ENCODE data around the gene GPD2.
"Not testable (repeated sequence)": the region's sequence is repeated elsewhere in the genome, so short reads cannot be mapped to it uniquely, and the experiment has no call there.

GPD2 gene

GRCh38 chr2:156601855-156602551 is 165.8 kb downstream of the GPD2 start:
- Histone ChIP-seq H3K9ac (no peak overlapping the region), H3K27me3 (ENCODE audit: insufficient read depth, low read depth) (no peaks in the 10 kb centered on the region), H4K20me1 (ENCODE audit: insufficient read depth) (no peaks in the 10 kb centered on the region), H3K4me2 (no peak overlapping the region), H2AFZ (ENCODE audit: low read depth) (no peak overlapping the region), H3K4me1 (ENCODE audit: low read depth, poor library complexity, severe bottlenecking) (no peaks in the 10 kb centered on the region), H3K79me2 (ENCODE audit: insufficient read depth, low read depth) (no peaks in the 10 kb centered on the region), H3K27ac (no peak overlapping the region), H3K36me3 (ENCODE audit: insufficient read depth) (no peaks in the 10 kb centered on the region), H3K4me3 (IDR thresholded peaks at IDR 0.05; ENCODE audit: insufficient read depth, low read depth, low read length) (no peak overlapping the region)
- TF ChIP-seq CTCF (conservative IDR thresholded peaks at IDR 0.05; ENCODE audit: low read depth, low read length): no peak

GRCh38 chr2:156602552-156602933 is 166.4 kb downstream of the GPD2 start:
- Histone ChIP-seq H3K4me1 (ENCODE audit: low read depth, poor library complexity, severe bottlenecking) (no peaks in the 10 kb centered on the region), H4K20me1 (ENCODE audit: insufficient read depth) (no peaks in the 10 kb centered on the region), H3K4me2 (no peak overlapping the region), H3K4me3 (IDR thresholded peaks at IDR 0.05; ENCODE audit: insufficient read depth, low read depth, low read length) (no peak overlapping the region), H3K27ac (no peak overlapping the region), H3K36me3 (ENCODE audit: insufficient read depth) (no peaks in the 10 kb centered on the region), H3K9ac (no peak overlapping the region), H3K27me3 (ENCODE audit: insufficient read depth, low read depth) (no peaks in the 10 kb centered on the region), H3K79me2 (ENCODE audit: insufficient read depth, low read depth) (no peaks in the 10 kb centered on the region), H2AFZ (ENCODE audit: low read depth) (no peak overlapping the region)
- TF ChIP-seq CTCF (conservative IDR thresholded peaks at IDR 0.05; ENCODE audit: low read depth, low read length): no peak

GRCh38 chr2:156615836-156616322 is 179.7 kb downstream of the GPD2 start:
- no peak overlapping the region for H3K9ac ChIP-seq
- no peaks in the 10 kb centered on the region for H3K36me3 ChIP-seq (ENCODE audit: insufficient read depth)
- no peak overlapping the region for H3K27ac ChIP-seq
- no peaks in the 10 kb centered on the region for H3K4me1 ChIP-seq (ENCODE audit: low read depth, poor library complexity, severe bottlenecking)
- no peaks in the 10 kb centered on the region for H3K27me3 ChIP-seq (ENCODE audit: insufficient read depth, low read depth)
- TF ChIP-seq CTCF (conservative IDR thresholded peaks at IDR 0.05; ENCODE audit: low read depth, low read length): no peak
- no peaks in the 10 kb centered on the region for H3K79me2 ChIP-seq (ENCODE audit: insufficient read depth, low read depth)
- H3K4me3 ChIP-seq (IDR thresholded peaks at IDR 0.05; ENCODE audit: insufficient read depth, low read depth, low read length): no peak overlapping the region
- no peaks in the 10 kb centered on the region for H4K20me1 ChIP-seq (ENCODE audit: insufficient read depth)
- H3K4me2 ChIP-seq: no peak overlapping the region
- no peak overlapping the region for H2AFZ ChIP-seq (ENCODE audit: low read depth)

GRCh38 chr2:156618071-156618470 is 181.9 kb downstream of the GPD2 start:
- H3K4me2 ChIP-seq; H3K36me3 ChIP-seq (ENCODE audit: insufficient read depth); H2AFZ ChIP-seq (ENCODE audit: low read depth); H3K27me3 ChIP-seq (ENCODE audit: insufficient read depth, low read depth); H3K9ac ChIP-seq; H3K27ac ChIP-seq; H3K79me2 ChIP-seq (ENCODE audit: insufficient read depth, low read depth); H3K4me1 ChIP-seq (ENCODE audit: low read depth, poor library complexity, severe bottlenecking); H4K20me1 ChIP-seq (ENCODE audit: insufficient read depth); H3K4me3 ChIP-seq (IDR thresholded peaks at IDR 0.05; ENCODE audit: insufficient read depth, low read depth, low read length): not testable (repeated sequence)

- Histone ChIP-seq H3K9ac (no peak overlapping the region), H3K27ac (no peak overlapping the region), H3K79me2 (ENCODE audit: insufficient read depth, low read depth) (no peaks in the 10 kb centered on the region), H2AFZ (ENCODE audit: low read depth) (no peak overlapping the region), H4K20me1 (ENCODE audit: insufficient read depth) (no peaks in the 10 kb centered on the region), H3K4me1 (ENCODE audit: low read depth, poor library complexity, severe bottlenecking) (no peaks in the 10 kb centered on the region), H3K4me3 (IDR thresholded peaks at IDR 0.05; ENCODE audit: insufficient read depth, low read depth, low read length) (no peak overlapping the region), H3K27me3 (ENCODE audit: insufficient read depth, low read depth) (no peaks in the 10 kb centered on the region), H3K36me3 (ENCODE audit: insufficient read depth) (no peaks in the 10 kb centered on the region), H3K4me2 (no peak overlapping the region)
- no peak for TF ChIP-seq CTCF (conservative IDR thresholded peaks at IDR 0.05; ENCODE audit: low read depth, low read length)
These were observed 182.9 kb downstream of the GPD2 start for GRCh38 chr2:156619021-156619539.

Data from KMS-11 (cell line).